HepG2 (cell line): ENCODE data around the gene U2AF1L4. TPM values are rescaled to one million over a fixed set of nuclear protein-coding genes. Genes with fewer than 3 reads are reported as not detected.

Experiments
- ATAC-seq: fragments of 200-7000 bp; cut with Tn5 transposase; 3 replicates; pipeline ENCODE4 v1.9.1; 2020; ENCODE audit warnings: mild to moderate bottlenecking, moderate library complexity
- BruUV-seq: library from RNA; stranded (reverse); fragments of 400-500 nt; replicated peaks from 2 replicates; lab custom pipeline; 2021; lab: Mats Ljungman, UMichigan
- CTCF ChIA-PET: fragments of 300-600 bp; formaldehyde crosslinking; extraction: SDS; loops from one replicate; lab custom pipeline; 2021; ENCODE audit warnings: low total read pairs, inconsistent platforms, low intra/inter-chr PET ratio; lab: Yijun Ruan, JAX
- POLR2A ChIA-PET: fragments of 350-600 bp; sonication (Branson Sonifier 250); formaldehyde crosslinking; loops from one replicate; lab custom pipeline; 2020; ENCODE audit warnings: antibody characterized with exemption, inconsistent platforms; lab: Yijun Ruan, JAX
- DNase-seq: peaks from one replicate; pipeline ENCODE4 v3.0.0-alpha.2; 2015; ENCODE audit warnings: low spot score
- FAIRE-seq: peaks from 3 replicates; lab custom pipeline; 2011; peaks lifted over from hg19 to GRCh38; lab: Jason Lieb, UNC
- H2AFZ ChIP-seq: one replicate; pipeline ENCODE4 v1.6.1; 2011; ENCODE audit warnings: low read length, inconsistent platforms
- H3K27ac ChIP-seq: fragments of 300-600 bp; 3 replicates; pipeline ENCODE4 v1.8.0; 2011; ENCODE audit warnings: mixed run types, mild to moderate bottlenecking, mixed read lengths, low read length, inconsistent platforms; ENCODE audit not compliant: insufficient read depth; ENCODE audit errors: extremely low read length
- H3K27me3 ChIP-seq, 2 experiments: fragments of 200-600 bp in 1 of 2; 2 replicates in 1 of 2; 3 replicates in 1 of 2; pipeline versions ENCODE4 v1.6.0 to v1.8.0; 2011; ENCODE audit warnings: low read length in 2 of 2, mild to moderate bottlenecking in 2 of 2, moderate library complexity in 2 of 2, inconsistent platforms in 1 of 2; ENCODE audit not compliant: insufficient read depth in 2 of 2, control insufficient read depth in 1 of 2
- H3K36me3 ChIP-seq, 2 experiments: fragments of 200-600 bp in 1 of 2; replicated peaks in 1 of 2; 2 replicates in 1 of 2; 3 replicates in 1 of 2; pipeline versions ENCODE4 v1.5.1 to v1.8.0; 2011; ENCODE audit warnings: low read length in 2 of 2, inconsistent platforms in 1 of 2; ENCODE audit not compliant: insufficient read depth in 2 of 2, control insufficient read depth in 1 of 2
- H3K4me1 ChIP-seq: 2 replicates; pipeline ENCODE4 v1.5.1; 2012; ENCODE audit warnings: low read length, inconsistent platforms; ENCODE audit not compliant: insufficient read depth
- H3K4me2 ChIP-seq: 2 replicates; pipeline ENCODE4 v1.6.0; 2011; ENCODE audit warnings: low read depth, low read length, inconsistent platforms
- H3K4me3 ChIP-seq, 3 experiments: fragments of 200-600 bp in 1 of 3; sonication (generic), shearing (Covaris generic) in 1 of 3; replicated peaks in 1 of 3; 2 replicates each; pipeline ENCODE4 v1.5.1; 2011 to 2016; ENCODE audit warnings: low read length in 3 of 3, inconsistent platforms in 2 of 3, low read depth in 2 of 3, mild to moderate bottlenecking in 2 of 3, control low read depth in 1 of 3, mixed read lengths in 1 of 3; ENCODE audit not compliant: insufficient read depth in 1 of 3
- H3K79me2 ChIP-seq: one replicate; pipeline ENCODE4 v1.6.1; 2011; ENCODE audit warnings: low read length, inconsistent platforms; ENCODE audit not compliant: insufficient read depth
- H3K9ac ChIP-seq: 2 replicates; pipeline ENCODE4 v1.6.0; 2011; ENCODE audit warnings: mild to moderate bottlenecking, low read depth, low read length, inconsistent platforms; ENCODE audit not compliant: insufficient read depth
- H3K9me3 ChIP-seq: 2 replicates; pipeline ENCODE4 v1.5.1; 2012; ENCODE audit warnings: mild to moderate bottlenecking, low read length
- H4K20me1 ChIP-seq: 2 replicates; pipeline ENCODE4 v1.6.0; 2011; ENCODE audit warnings: inconsistent platforms, mild to moderate bottlenecking, low read length, moderate library complexity; ENCODE audit not compliant: insufficient read depth
- CCDC6 ChIP-seq: sonication (generic); formaldehyde crosslinking; IDR thresholded peaks from 2 replicates; pipeline ENCODE4 v1.8.1; 2022; ENCODE audit warnings: mild to moderate bottlenecking, missing genetic modification reagents, moderate library complexity
- MAX ChIP-seq: IDR thresholded peaks from 2 replicates; pipeline ENCODE4 v1.6.1; 2012; ENCODE audit warnings: inconsistent platforms
- POGK ChIP-seq: sonication (generic); formaldehyde crosslinking; conservative IDR thresholded peaks from 2 replicates; pipeline ENCODE4 v1.8.0; 2022; ENCODE audit warnings: mild to moderate bottlenecking, moderate library complexity, missing genetic modification reagents
- TOE1 ChIP-seq: sonication (generic); formaldehyde crosslinking; IDR thresholded peaks from 2 replicates; pipeline ENCODE4 v1.4.0; 2020; ENCODE audit warnings: mild to moderate bottlenecking, missing genetic modification reagents
- ZFX ChIP-seq: sonication (generic); formaldehyde crosslinking; IDR thresholded peaks from 2 replicates; pipeline ENCODE4 v1.4.0; 2020; ENCODE audit warnings: mild to moderate bottlenecking, low read depth, missing genetic modification reagents, moderate library complexity
- ZNF20 ChIP-seq: sonication (generic); formaldehyde crosslinking; IDR thresholded peaks from 2 replicates; pipeline ENCODE4 v1.4.0; 2020; ENCODE audit warnings: mild to moderate bottlenecking, moderate library complexity, missing genetic modification reagents
- ZNF414 ChIP-seq: sonication (generic); formaldehyde crosslinking; IDR thresholded peaks from 2 replicates; pipeline ENCODE4 v1.5.0; 2020; ENCODE audit warnings: missing genetic modification reagents
- ZNF503 ChIP-seq: sonication (generic); formaldehyde crosslinking; IDR thresholded peaks from 2 replicates; pipeline ENCODE4 v1.4.0; 2020; ENCODE audit warnings: missing genetic modification reagents
- ZNF557 ChIP-seq: sonication (generic); formaldehyde crosslinking; IDR thresholded peaks from 2 replicates; pipeline ENCODE4 v1.4.0; 2020; ENCODE audit warnings: missing genetic modification reagents
- ZNF652 ChIP-seq: IDR thresholded peaks from 2 replicates; pipeline ENCODE4 v1.6.1; 2016; ENCODE audit warnings: low read depth, borderline replicate concordance
- ZNF710 ChIP-seq: sonication (generic); formaldehyde crosslinking; IDR thresholded peaks from 2 replicates; pipeline ENCODE4 v1.5.0; 2020; ENCODE audit warnings: mild to moderate bottlenecking, missing genetic modification reagents, borderline replicate concordance
- ZNF841 ChIP-seq: sonication (generic); formaldehyde crosslinking; IDR thresholded peaks from 2 replicates; pipeline ENCODE4 v1.8.1; 2023; ENCODE audit warnings: missing genetic modification reagents, borderline replicate concordance
- ZNF850 ChIP-seq: sonication (generic); formaldehyde crosslinking; conservative IDR thresholded peaks from 2 replicates; pipeline ENCODE4 v1.9.0; 2021; ENCODE audit warnings: mild to moderate bottlenecking, missing genetic modification reagents
- WGBS: methylation state at CpG from one replicate; pipeline ENCODE4 v1.1.6; 2017; ENCODE audit warnings: low lambda C conversion rate; 5-methylcytosine and 5-hydroxymethylcytosine counted together
- in situ Hi-C: cut with HindIII; loops from 2 replicates; pipeline ENCODE4 v1.10.0; 2017; ENCODE audit warnings: low pct_unique_long_range_greater_than_20kb; ENCODE audit not compliant: extremely low pct_ligation_motif_present
- intact Hi-C: fragments of 100-400 bp; cut with micrococcal nuclease; formaldehyde crosslinking; loops from one replicate; pipeline ENCODE4 v1.10.0; 2022; ENCODE audit not compliant: unreplicated experiment
- polyA plus RNA-seq, 8 experiments: library from polyadenylated mRNA; depleted of rRNA in 3 of 8; stranded (reverse) in 7 of 8; unstranded in 1 of 8; fragments of >200 nt; fragmentation: Illumina TruSeq in 4 of 8; extraction: Trizol in 4 of 8; gene quantifications; 2 replicates each; pipeline versions ENCODE4 v1.2.1 to v1.2.3, GENCODE V29; 2011 to 2016; ENCODE audit warnings: low read depth in 4 of 8, missing spikeins in 1 of 8, mixed read lengths in 1 of 8; ENCODE audit not compliant: insufficient read depth in 1 of 8
- total RNA-seq, 5 experiments: library from RNA; depleted of rRNA; stranded (reverse); fragments of >200 nt; fragmentation: Illumina TruSeq; extraction: Trizol; gene quantifications; 2 replicates each; pipeline ENCODE4 v1.2.3, GENCODE V29; 2016; ENCODE audit warnings: low read depth in 1 of 5

The U2AF1L4 gene
- total and polyA plus RNA-seq, 2 of the 13 experiments (the other 11 are each of a cell fraction or from before 2014, with no cell fraction given) = 7.9 to 15.4 TPM

- TF ChIP-seq POGK (CRISPR knock-in tag) (no peak), TOE1 (CRISPR knock-in tag) (no peak)
These were observed 3.1 kb upstream of the U2AF1L4 start, which contains the start of gene LIN37 (continued) for GRCh38 chr19:35748106-35749020.

GRCh38 chr19:35746531-35746930 lies 1.3 kb upstream of the U2AF1L4 start:
- in situ Hi-C loops (no loop called here), intact Hi-C loops (loop anchor here (10.0 kb wide), 1 partner anchor 52 kb away; no protein-coding TSS in a partner anchor)
- Histone ChIP-seq H3K9ac (peak overlapping the region; percentile 84; the same call in 1 of the 2 replicates), H3K27me3 (no peaks in the 10 kb centered on the region; a peak in 1 of 5 replicates), H3K36me3 (no peaks in the 10 kb centered on the region), H3K79me2 (peaks cover 20% of the 10 kb centered on the region), H3K4me3 (peak overlapping the region; percentile 82 to 99 (median 96)), H3K27ac (peak overlapping the region; percentile 94), H3K4me2 (peak overlapping the region; percentile 86), H3K9me3 (no peaks in the 10 kb centered on the region), H4K20me1 (no peaks in the 10 kb centered on the region), H3K4me1 (peaks cover 50% of the 10 kb centered on the region), H2AFZ (no peak overlapping the region)
- POLR2A ChIA-PET = no interaction called here
- FAIRE-seq (no peak), DNase-seq (no peak), ATAC-seq (no peak)
- CTCF ChIA-PET = no interaction called here
- 88% methylated on average over 5 of the region's 5 CpGs for WGBS
- no TSS peak for BruUV-seq
- TF ChIP-seq ZNF503 (CRISPR knock-in tag) (no peak), ZFX (CRISPR knock-in tag) (no peak), ZNF557 (CRISPR knock-in tag) (no peak), MAX (no peak), ZNF20 (no peak), ZNF414 (CRISPR knock-in tag) (no peak), ZNF850 (CRISPR knock-in tag) (no peak), CCDC6 (CRISPR knock-in tag) (no peak), ZNF841 (CRISPR knock-in tag) (no peak), ZNF710 (CRISPR knock-in tag) (no peak), ZNF652 (CRISPR knock-in tag) (no peak)
